ENCODE data around the gene CROCC. TPM values are rescaled to one million over a fixed set of nuclear protein-coding genes. Genes with fewer than 3 reads are reported as not detected.
"Not testable (repeated sequence)": the region's sequence is repeated elsewhere in the genome, so short reads cannot be mapped to it uniquely, and the experiment has no call there.

CROCC gene
- total and polyA plus RNA-seq, 9 of the 15 experiments (the other 6 are each of a cell fraction or from before 2014, with no cell fraction given) = 0.17 to 15.4 (median 7.6) TPM

- 23% methylated on average over 4 of the region's 4 CpGs for WGBS (ENCODE audit: insufficient coverage, low coverage, missing lambda C conversion rate)
- H3K9ac ChIP-seq (ENCODE audit: insufficient read depth in 1 of 2, low read depth in 2 of 2, low read length in 2 of 2); ATAC-seq; H3K79me2 ChIP-seq (ENCODE audit: control insufficient read depth, insufficient read depth, low read length); intact Hi-C loops (cut with micrococcal nuclease); H3K9me1 ChIP-seq (ENCODE audit: control insufficient read depth, insufficient read depth, low read length); BruUV-seq (replicated peaks); DNase-seq (ENCODE audit: extremely low read depth in 1 of 4, low spot score in 3 of 4); FAIRE-seq; H3K27ac ChIP-seq (ENCODE audit: extremely low read depth, low read depth, low read length); H3K9me3 ChIP-seq (replicated peaks; ENCODE audit: control insufficient read depth, insufficient read depth, low read depth, low read length); H2AFZ ChIP-seq (ENCODE audit: low read depth, low read length); H4K20me1 ChIP-seq (replicated peaks; ENCODE audit: control insufficient read depth, insufficient read depth, low read length); in situ Hi-C loops (cut with MboI); H3K4me2 ChIP-seq (ENCODE audit: insufficient read depth, low read length); H3K36me3 ChIP-seq (ENCODE audit: control insufficient read depth, insufficient read depth, low read length); H3K4me3 ChIP-seq: not testable (repeated sequence)
- ChIA-PET CTCF (ENCODE audit: low intra/inter-chr PET ratio) (interaction anchor here (0.9 kb wide), 1 partner anchor 81 kb away, joined by 4 read pairs; no protein-coding TSS in a partner anchor), POLR2A (interaction anchor here (0.6 to 1.6 kb wide), 2 partner anchors 59 to 79 kb away, joined by 3 read pairs; no protein-coding TSS in a partner anchor)
- peaks cover 0 to 41% of the 10 kb centered on the region in 2 experiments; a peak in 2 of 5 replicates for H3K4me1 ChIP-seq (replicated peaks in 1 of 2; ENCODE audit: control insufficient read depth in 2 of 2, insufficient read depth in 2 of 2, low read length in 2 of 2)
- peaks cover 15 to 40% of the 10 kb centered on the region in 2 experiments; a peak in 4 of 5 replicates for H3K27me3 ChIP-seq (ENCODE audit: control insufficient read depth in 2 of 2, insufficient read depth in 2 of 2, low read length in 2 of 2)
Observed at GRCh38 chr1:16964169-16964568, 42.4 kb downstream of the CROCC start.

DNA sequence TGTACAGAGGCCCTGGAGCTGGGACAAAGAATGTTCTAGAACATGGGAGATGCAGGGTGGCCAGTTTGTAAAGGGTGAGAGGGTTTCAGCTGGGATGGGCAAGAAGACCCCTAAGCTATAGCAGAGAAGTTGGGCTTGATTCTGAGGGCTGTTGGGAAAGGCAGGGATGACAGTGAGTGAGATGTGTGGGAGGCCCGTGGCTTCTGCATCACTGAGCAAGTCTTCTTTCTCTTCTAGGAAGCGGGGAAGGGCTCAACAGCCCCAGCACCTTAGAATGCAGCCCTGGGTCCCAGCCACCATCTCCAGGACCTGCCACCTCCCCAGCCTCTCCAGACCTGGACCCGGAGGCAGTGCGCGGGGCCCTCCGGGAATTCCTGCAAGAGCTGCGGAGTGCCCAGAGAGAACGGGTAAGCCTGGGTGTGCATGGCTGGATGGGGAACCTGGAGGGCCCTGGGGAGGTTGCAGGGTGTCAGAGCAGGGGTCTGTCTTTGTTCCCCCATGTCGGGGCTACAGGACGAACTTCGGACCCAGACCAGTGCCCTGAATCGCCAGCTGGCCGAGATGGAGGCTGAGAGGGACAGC is 43.8 kb downstream of the CROCC start:
- Histone ChIP-seq H3K27ac (ENCODE audit: extremely low read depth, low read depth, low read length) (no peak overlapping the region), H3K4me1 (replicated peaks in 1 of 2; ENCODE audit: control insufficient read depth in 2 of 2, insufficient read depth in 2 of 2, low read length in 2 of 2) (peaks cover 0 to 49% of the 10 kb centered on the region in 2 experiments; a peak in 2 of 5 replicates), H3K4me3 (no peak overlapping the region), H3K36me3 (ENCODE audit: control insufficient read depth, insufficient read depth, low read length) (no peaks in the 10 kb centered on the region), H3K9me3 (replicated peaks; ENCODE audit: control insufficient read depth, insufficient read depth, low read depth, low read length) (no peaks in the 10 kb centered on the region), H3K4me2 (ENCODE audit: insufficient read depth, low read length) (no peak overlapping the region), H4K20me1 (replicated peaks; ENCODE audit: control insufficient read depth, insufficient read depth, low read length) (0 out of 2 replicates have a peak, but pooled peaks cover 4% of the 10 kb centered on the region), H3K27me3 (ENCODE audit: control insufficient read depth in 2 of 2, insufficient read depth in 2 of 2, low read length in 2 of 2) (peaks cover 25 to 52% of the 10 kb centered on the region in 2 experiments; a peak in 4 of 5 replicates), H3K79me2 (ENCODE audit: control insufficient read depth, insufficient read depth, low read length) (no peaks in the 10 kb centered on the region), H3K9ac (ENCODE audit: insufficient read depth in 1 of 2, low read depth in 2 of 2, low read length in 2 of 2) (peak overlapping the region in 1 of 2 experiments; percentile 28; a peak in 1 of 4 replicates), H3K9me1 (ENCODE audit: control insufficient read depth, insufficient read depth, low read length) (no peaks in the 10 kb centered on the region), H2AFZ (ENCODE audit: low read depth, low read length) (no peak overlapping the region)
- FAIRE-seq = no peak
- in situ Hi-C loops (cut with MboI) (no loop called here), intact Hi-C loops (cut with micrococcal nuclease) (no loop called here)
- no peak for DNase-seq (ENCODE audit: extremely low read depth in 1 of 4, low spot score in 3 of 4)
- ChIA-PET CTCF (ENCODE audit: low intra/inter-chr PET ratio) (no interaction called here), POLR2A (interaction anchor here (1.0 to 3.3 kb wide), 5 partner anchors 9 to 75 kb away, joined by 3 to 10 read pairs (median 5); no protein-coding TSS in a partner anchor)
- no peak for TF ChIP-seq ZNF444 (CRISPR knock-in tag; IDR thresholded peaks at IDR 0.05)
- TF ChIP-seq, protein P1, sequence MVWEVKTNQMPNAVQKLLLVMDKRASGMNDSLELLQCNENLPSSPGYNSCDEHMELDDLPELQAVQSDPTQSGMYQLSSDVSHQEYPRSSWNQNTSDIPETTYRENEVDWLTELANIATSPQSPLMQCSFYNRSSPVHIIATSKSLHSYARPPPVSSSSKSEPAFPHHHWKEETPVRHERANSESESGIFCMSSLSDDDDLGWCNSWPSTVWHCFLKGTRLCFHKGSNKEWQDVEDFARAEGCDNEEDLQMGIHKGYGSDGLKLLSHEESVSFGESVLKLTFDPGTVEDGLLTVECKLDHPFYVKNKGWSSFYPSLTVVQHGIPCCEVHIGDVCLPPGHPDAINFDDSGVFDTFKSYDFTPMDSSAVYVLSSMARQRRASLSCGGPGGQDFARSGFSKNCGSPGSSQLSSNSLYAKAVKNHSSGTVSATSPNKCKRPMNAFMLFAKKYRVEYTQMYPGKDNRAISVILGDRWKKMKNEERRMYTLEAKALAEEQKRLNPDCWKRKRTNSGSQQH (CRISPR knock-in tag; IDR thresholded peaks at IDR 0.05) = no peak
- TF ChIP-seq RHOXF2B (CRISPR knock-in tag; conservative IDR thresholded peaks at IDR 0.05) = no peak
- TF ChIP-seq KDM5B (IDR thresholded peaks at IDR 0.05; ENCODE audit: insufficient replicate concordance, low read depth, low read length) = no peak
- TF ChIP-seq ZNF780A (CRISPR knock-in tag; IDR thresholded peaks at IDR 0.05) = no peak
- no peak for TF ChIP-seq CBFA2T2 (conservative IDR thresholded peaks at IDR 0.05)
- BruUV-seq (replicated peaks) = no TSS peak
- WGBS (ENCODE audit: insufficient coverage, low coverage, missing lambda C conversion rate) = 38% methylated on average over 11 of the region's 13 CpGs
- no peak for ATAC-seq
